ES-I3 (cell line): Measurements from ENCODE around the gene CDK6.

Experiments
- H3K36me3 ChIP-seq: 2 replicates; pipeline ENCODE4 v1.6.1; 2013; ENCODE audit warnings: mild to moderate bottlenecking, low read length, control low read depth, moderate library complexity; ENCODE audit not compliant: insufficient read depth
- H3K4me1 ChIP-seq: 2 replicates; pipeline ENCODE4 v1.6.1; 2013; ENCODE audit warnings: mild to moderate bottlenecking, control low read depth, low read length; ENCODE audit not compliant: insufficient read depth
- H3K9ac ChIP-seq: 2 replicates; pipeline ENCODE4 v1.6.1; 2013; ENCODE audit warnings: low read depth, mild to moderate bottlenecking, low read length, moderate library complexity
- H3K9me3 ChIP-seq: 2 replicates; pipeline ENCODE4 v1.6.1; 2013; ENCODE audit warnings: mild to moderate bottlenecking, low read length, moderate library complexity; ENCODE audit not compliant: control insufficient read depth, insufficient read depth

CDK6 gene

DNA sequence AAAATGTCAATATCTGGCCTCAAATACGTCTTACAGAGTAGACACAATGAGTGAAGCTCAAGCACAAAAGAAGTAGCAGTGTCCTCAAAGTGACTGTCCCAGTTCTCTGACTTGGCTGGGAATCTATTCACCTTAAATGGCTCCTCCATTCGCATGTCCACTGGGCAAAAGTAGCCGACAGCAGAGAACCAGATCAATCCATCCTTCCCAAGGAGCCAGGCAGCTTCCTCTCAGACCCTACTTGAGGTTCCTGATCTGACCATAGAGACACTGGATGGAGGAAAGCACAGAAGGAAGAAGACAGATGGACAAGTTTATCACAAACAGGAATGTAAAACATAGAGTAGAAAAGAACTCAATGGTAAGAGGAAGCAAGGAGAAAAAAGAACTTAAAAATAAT is 53.5 kb downstream of the CDK6 start:
- no peaks in the 10 kb centered on the region; the same call in 1 of the 2 replicates for H3K9me3 ChIP-seq
- no peak overlapping the region for H3K9ac ChIP-seq
- H3K4me1 ChIP-seq = peaks cover 13% of the 10 kb centered on the region; the same call in 1 of the 2 replicates
- no peaks in the 10 kb centered on the region for H3K36me3 ChIP-seq

DNA sequence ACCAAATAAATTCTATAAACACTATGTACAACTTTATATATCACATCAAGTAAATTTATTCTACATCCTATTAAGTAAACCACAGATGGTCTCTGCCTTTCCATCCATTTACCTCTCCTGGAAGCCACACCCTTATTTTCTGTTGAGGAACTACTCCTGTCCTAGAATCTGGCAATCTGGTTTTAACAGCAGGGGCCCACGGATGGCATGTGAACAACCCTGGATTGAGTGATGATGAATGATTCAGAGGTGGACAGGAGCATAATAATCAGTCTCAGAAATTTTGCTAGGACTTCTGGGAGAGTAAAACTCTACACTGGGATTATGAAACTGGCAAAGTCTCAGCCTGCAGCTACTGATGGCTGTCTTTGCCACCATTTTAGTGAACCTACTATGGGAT is 54.1 kb downstream of the CDK6 start:
- Histone ChIP-seq H3K36me3 (no peaks in the 10 kb centered on the region), H3K9ac (no peak overlapping the region), H3K4me1 (peaks cover 13% of the 10 kb centered on the region; the same call in 1 of the 2 replicates)

GRCh38 chr7:92781117-92781720 is 55.2 kb downstream of the CDK6 start:
- H3K9me3 ChIP-seq = no peaks in the 10 kb centered on the region; the same call in 1 of the 2 replicates
- H3K4me1 ChIP-seq = peaks cover 13% of the 10 kb centered on the region; the same call in 1 of the 2 replicates
- H3K36me3 ChIP-seq = no peaks in the 10 kb centered on the region
- no peak overlapping the region for H3K9ac ChIP-seq

More for the DNA sequence above, 54.1 kb downstream of the CDK6 start:
- no peaks in the 10 kb centered on the region; the same call in 1 of the 2 replicates for H3K9me3 ChIP-seq

- peaks cover 13% of the 10 kb centered on the region; the same call in 1 of the 2 replicates for H3K4me1 ChIP-seq
- no peaks in the 10 kb centered on the region; the same call in 1 of the 2 replicates for H3K9me3 ChIP-seq
- no peak overlapping the region for H3K9ac ChIP-seq
- H3K36me3 ChIP-seq = no peaks in the 10 kb centered on the region
Observed at GRCh38 chr7:92778972-92779371, 57.4 kb downstream of the CDK6 start.

GRCh38 chr7:92777993-92778392 is 58.4 kb downstream of the CDK6 start:
- Histone ChIP-seq H3K9ac (no peak overlapping the region), H3K36me3 (no peaks in the 10 kb centered on the region), H3K4me1 (peaks cover 10% of the 10 kb centered on the region; the same call in 1 of the 2 replicates), H3K9me3 (no peaks in the 10 kb centered on the region; the same call in 1 of the 2 replicates)

DNA sequence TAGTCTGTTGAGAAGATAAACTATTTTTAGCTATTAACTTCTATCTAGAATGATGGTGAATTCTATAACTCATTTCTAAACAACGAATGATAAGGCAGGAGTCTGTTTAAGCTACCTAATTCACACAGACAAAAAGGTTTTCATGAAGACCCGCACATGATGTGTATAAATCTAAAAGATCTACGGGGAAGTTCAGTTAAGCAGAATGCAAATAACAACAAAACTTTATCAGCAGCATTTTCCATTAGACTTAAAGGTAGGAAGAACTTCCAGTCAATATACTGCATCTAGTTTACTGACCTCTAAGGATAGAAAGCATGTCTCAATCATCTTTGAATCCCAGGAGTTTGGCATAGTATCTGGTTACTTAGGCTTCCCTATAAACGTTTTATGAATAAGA is 62.6 kb downstream of the CDK6 start:
- Histone ChIP-seq H3K36me3 (no peaks in the 10 kb centered on the region), H3K9ac (no peak overlapping the region), H3K4me1 (peaks cover 10% of the 10 kb centered on the region), H3K9me3 (no peaks in the 10 kb centered on the region; the same call in 1 of the 2 replicates)

- Histone ChIP-seq H3K36me3 (no peaks in the 10 kb centered on the region), H3K9ac (no peak overlapping the region), H3K9me3 (no peaks in the 10 kb centered on the region), H3K4me1 (peaks cover 43% of the 10 kb centered on the region)
Observed at GRCh38 chr7:92769844-92770243, 66.5 kb downstream of the CDK6 start.

DNA sequence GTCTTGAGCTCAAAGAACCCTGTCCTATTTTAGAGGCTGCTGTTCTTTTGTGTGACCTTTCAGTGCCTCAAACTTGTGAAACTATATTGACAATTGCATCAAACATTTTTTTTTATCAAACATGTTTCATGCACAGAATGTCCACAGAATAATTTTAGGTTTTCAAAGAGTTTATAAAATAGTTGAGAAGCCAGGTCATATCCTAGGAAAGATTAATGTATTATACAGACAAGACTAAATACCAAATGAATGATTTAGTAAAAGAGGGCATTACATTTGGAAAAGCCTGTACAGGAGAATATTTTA is 67.0 kb downstream of the CDK6 start:
- H3K36me3 ChIP-seq = no peaks in the 10 kb centered on the region
- no peaks in the 10 kb centered on the region for H3K9me3 ChIP-seq
- H3K4me1 ChIP-seq = peaks cover 48% of the 10 kb centered on the region
- no peak overlapping the region for H3K9ac ChIP-seq

DNA sequence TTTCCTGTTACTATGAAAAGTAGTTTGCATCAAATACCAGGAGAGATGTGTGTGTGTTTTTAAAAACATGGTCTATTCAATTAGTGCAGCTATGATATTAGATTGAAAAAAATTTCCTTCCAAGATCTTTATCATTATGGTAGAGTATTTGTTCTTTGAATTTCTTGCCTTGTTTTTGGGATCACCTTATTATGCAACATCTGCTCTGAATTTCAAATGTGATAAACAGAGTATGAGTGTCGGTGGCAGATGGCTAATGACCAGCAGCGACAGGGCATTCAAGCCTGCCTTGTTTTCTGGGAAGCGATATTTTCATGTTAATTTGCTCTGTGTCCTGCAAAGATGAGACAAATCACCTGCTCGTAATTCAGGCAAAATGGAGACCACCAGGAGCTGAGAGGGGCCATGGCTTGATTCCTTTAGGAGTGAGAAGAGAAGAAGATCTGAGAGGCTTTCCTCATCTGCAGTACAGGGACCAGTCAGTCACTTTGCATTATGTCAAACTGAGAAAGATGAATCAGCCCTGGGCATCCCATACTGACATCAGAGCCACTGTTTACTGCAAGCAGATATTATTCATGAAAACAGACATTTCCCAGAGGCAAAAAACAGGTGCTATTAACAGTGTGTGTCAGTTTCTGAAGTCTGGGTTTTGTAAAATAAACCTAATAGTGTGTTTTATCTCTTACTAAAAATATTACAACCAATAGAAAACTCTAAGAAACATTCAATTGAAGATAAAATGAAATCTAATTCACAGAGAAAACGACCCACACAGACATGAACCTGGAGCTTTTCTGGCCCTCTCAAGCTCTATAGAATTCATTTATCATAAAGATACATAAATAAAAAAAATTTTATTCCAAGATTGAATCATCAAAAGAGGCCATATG is 67.6 kb downstream of the CDK6 start:
- no peaks in the 10 kb centered on the region for H3K36me3 ChIP-seq
- no peaks in the 10 kb centered on the region for H3K9me3 ChIP-seq
- H3K9ac ChIP-seq = no peak overlapping the region
- H3K4me1 ChIP-seq = peaks cover 51% of the 10 kb centered on the region

- Histone ChIP-seq H3K9me3 (no peaks in the 10 kb centered on the region), H3K4me1 (peaks cover 60% of the 10 kb centered on the region), H3K9ac (no peak overlapping the region; the same call in 1 of the 2 replicates), H3K36me3 (no peaks in the 10 kb centered on the region)
Observed at GRCh38 chr7:92767437-92767836, 68.9 kb downstream of the CDK6 start.

- H3K36me3 ChIP-seq = no peaks in the 10 kb centered on the region
- H3K9me3 ChIP-seq = no peaks in the 10 kb centered on the region
- no peak overlapping the region for H3K9ac ChIP-seq
- H3K4me1 ChIP-seq = peaks cover 67% of the 10 kb centered on the region
Observed at GRCh38 chr7:92766461-92767003, 69.8 kb downstream of the CDK6 start.

GRCh38 chr7:92765725-92766124 is 70.6 kb downstream of the CDK6 start:
- H3K9me3 ChIP-seq = no peaks in the 10 kb centered on the region
- no peak overlapping the region for H3K9ac ChIP-seq
- H3K4me1 ChIP-seq = peaks cover 67% of the 10 kb centered on the region
- H3K36me3 ChIP-seq = no peaks in the 10 kb centered on the region

DNA sequence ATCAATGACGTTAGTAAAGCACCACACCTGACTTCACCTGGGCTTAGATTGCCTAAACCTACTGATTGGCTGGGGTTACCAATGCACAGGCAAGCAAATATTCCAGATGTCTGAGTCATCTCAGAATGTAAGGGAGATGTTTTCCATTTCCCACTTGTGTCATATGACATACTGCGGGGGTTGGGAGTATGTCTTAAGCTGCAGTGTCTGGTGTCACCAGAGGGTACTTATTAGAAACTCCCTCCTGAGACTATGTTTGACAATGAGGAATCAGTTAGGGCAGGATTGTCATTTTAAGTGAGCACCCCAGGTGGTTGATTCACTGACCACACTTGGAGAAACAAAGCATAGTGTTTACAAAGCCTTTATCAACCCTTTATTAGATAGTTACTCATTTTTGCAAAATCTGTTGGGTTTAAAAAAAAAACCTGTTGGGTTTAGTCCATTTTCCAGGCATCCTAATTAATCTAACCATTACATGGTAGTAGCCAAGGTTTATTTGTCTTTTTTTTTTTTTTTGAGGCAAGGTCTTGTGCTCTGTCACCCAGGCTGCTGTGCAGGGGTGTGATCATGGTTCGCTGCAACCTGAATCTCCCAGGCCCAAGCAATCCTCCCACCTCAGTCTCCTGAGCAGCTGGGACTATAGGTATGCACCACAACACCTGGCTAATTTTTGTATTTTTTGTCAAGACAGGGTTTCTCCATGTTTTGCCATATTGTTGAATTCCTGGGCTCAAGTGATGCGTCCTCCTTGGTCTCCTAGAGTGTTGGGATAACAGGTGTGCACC is 72.5 kb downstream of the CDK6 start:
- Histone ChIP-seq H3K9ac (no peak overlapping the region), H3K36me3 (no peaks in the 10 kb centered on the region), H3K9me3 (no peaks in the 10 kb centered on the region), H3K4me1 (peaks cover 69% of the 10 kb centered on the region)

DNA sequence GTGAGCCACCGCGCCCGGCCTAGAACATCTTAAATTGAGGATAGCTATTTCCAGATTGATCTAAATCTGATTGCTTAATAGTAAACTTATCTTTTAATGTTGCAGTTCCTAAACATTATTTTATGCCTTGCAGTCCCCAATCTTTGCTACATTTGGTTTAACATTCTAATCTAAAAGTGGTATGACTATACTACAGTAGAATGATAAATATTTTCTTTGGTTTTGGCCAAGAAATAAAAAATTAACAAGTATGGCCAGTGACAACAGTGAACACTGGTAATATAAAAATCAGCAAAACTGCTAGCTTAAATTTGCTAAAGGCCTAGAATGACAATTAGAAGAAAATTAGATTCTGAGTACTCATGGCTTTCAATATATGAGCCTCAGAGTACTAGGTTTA is 73.5 kb downstream of the CDK6 start:
- Histone ChIP-seq H3K4me1 (peaks cover 60% of the 10 kb centered on the region), H3K9me3 (no peaks in the 10 kb centered on the region), H3K36me3 (no peaks in the 10 kb centered on the region), H3K9ac (no peak overlapping the region)
